ENCODE results near the gene ZNF451.
"Not testable (repeated sequence)": the region's sequence is repeated elsewhere in the genome, so short reads cannot be mapped to it uniquely, and the experiment has no call there.

Gene ZNF451

GRCh38 chr6:57089687-57090457 is at the start of gene ZNF451:
Gene ZNF451 (plus strand): TSS chr6:57090188. CDS start chr6:57090254, 66 bp downstream.
- DNase-seq, result peak; percentile 93

- not testable (repeated sequence) for DNase-seq
Measured at GRCh38 chr6:57044061-57044460, 45.9 kb upstream of the ZNF451 start.

GRCh38 chr6:57044568-57044967 is 45.4 kb upstream of the ZNF451 start:
- no peak for DNase-seq

- peak; percentile 93 for DNase-seq
Measured at GRCh38 chr6:57046332-57047256, 43.4 kb upstream of the ZNF451 start, which contains the start of gene KIAA1586. Gene KIAA1586 (plus strand): TSS chr6:57046693. CDS start chr6:57046756, 63 bp downstream.

GRCh38 chr6:57047257-57047585 is 42.8 kb upstream of the ZNF451 start:
- DNase-seq, result not testable (repeated sequence)

GRCh38 chr6:57047859-57048258 is 42.1 kb upstream of the ZNF451 start:
- DNase-seq, result not testable (repeated sequence)

- no peak for DNase-seq
Measured at GRCh38 chr6:57048577-57048976, 41.4 kb upstream of the ZNF451 start.

GRCh38 chr6:57063847-57064246 is 26.1 kb upstream of the ZNF451 start:
- DNase-seq, result no peak

GRCh38 chr6:57064809-57065208 is 25.2 kb upstream of the ZNF451 start:
- no peak for DNase-seq

GRCh38 chr6:57068061-57068460 is 21.9 kb upstream of the ZNF451 start:
- no peak for DNase-seq

GRCh38 chr6:57069228-57069627 is 20.8 kb upstream of the ZNF451 start:
- no peak for DNase-seq

GRCh38 chr6:57069920-57070331 is 20.1 kb upstream of the ZNF451 start:
- DNase-seq, result no peak

- no peak for DNase-seq
Measured at GRCh38 chr6:57072108-57072507, 17.9 kb upstream of the ZNF451 start.

- DNase-seq, result no peak
Measured at GRCh38 chr6:57074383-57074782, 15.6 kb upstream of the ZNF451 start.

GRCh38 chr6:57075092-57075491 is 14.9 kb upstream of the ZNF451 start:
- DNase-seq, result no peak

GRCh38 chr6:57078531-57079207 is 11.3 kb upstream of the ZNF451 start:
- no peak for DNase-seq

GRCh38 chr6:57085471-57085870 is 4.5 kb upstream of the ZNF451 start:
- DNase-seq, result no peak

GRCh38 chr6:57086843-57087242 is 3.1 kb upstream of the ZNF451 start:
- DNase-seq, result no peak

GRCh38 chr6:57087916-57088315 is 2.1 kb upstream of the ZNF451 start:
- no peak for DNase-seq

- DNase-seq, result no peak
Measured at GRCh38 chr6:57089265-57089664, 723 bp upstream of the ZNF451 start.

GRCh38 chr6:57090458-57091067 is 575 bp downstream of the ZNF451 start:
- DNase-seq, result not testable (repeated sequence)

GRCh38 chr6:57091375-57091774 is 1.4 kb downstream of the ZNF451 start:
- not testable (repeated sequence) for DNase-seq

- no peak for DNase-seq
Measured at GRCh38 chr6:57094689-57095088, 4.7 kb downstream of the ZNF451 start.
